GM04503 (cell line): ENCODE measurements around the gene HS3ST5.
"Not testable (repeated sequence)": the region's sequence is repeated elsewhere in the genome, so short reads cannot be mapped to it uniquely, and the experiment has no call there.

Source experiments
- DNase-seq: peaks from one replicate; pipeline ENCODE4 v3.0.0-alpha.2; 2012; ENCODE audit warnings: low read depth

HS3ST5 gene

DNA sequence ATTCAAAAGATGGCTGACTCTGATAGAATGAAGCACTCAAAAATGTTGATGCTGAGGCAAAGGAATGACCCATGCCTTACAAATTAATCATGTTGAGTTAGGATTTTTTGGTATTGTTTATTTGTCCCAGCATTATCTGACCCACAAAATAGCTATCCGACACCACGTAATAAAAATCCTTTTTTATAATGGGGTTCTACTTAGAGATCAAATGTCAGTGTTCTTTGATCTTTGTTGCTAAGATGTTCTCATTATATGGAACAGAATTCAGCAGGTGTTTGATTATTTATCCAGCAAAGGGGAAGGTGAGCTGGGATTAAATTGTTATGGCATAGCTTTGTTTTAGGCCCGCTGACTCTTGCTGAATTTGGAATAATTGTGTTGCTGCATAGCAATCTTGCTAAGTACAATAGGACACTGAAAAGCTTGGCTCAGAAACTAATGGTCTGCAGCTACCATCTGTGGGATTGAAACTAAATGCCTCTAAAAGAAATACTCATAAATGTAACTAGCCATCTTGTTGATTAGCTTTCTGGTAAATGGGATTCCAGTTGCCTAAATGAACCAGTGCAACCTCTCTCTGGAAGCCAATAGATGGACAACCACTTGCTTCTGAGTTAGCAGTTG lies 191.6 kb downstream of the HS3ST5 start:
- no peak for DNase-seq

DNA sequence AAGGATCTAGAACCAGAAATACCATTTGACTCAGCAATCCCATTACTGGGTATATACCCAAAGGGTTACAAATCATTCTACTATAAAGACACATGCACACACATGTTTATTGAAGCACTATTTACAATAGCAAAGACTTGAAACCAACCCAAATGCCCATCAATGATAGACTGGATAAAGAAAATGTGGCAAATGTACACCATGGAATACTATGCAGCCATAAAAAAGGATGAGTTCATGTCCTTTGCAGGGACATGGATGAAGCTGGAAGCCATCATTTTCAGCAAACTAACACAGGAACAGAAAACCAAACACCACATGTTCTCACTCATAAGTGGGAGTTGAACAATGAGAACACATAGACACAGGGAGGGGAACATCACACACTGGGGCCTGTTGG lies 193.6 kb downstream of the HS3ST5 start:
- DNase-seq: not testable (repeated sequence)

GRCh38 chr6:114144887-114145851 lies 197.7 kb downstream of the HS3ST5 start:
- no peak for DNase-seq

DNA sequence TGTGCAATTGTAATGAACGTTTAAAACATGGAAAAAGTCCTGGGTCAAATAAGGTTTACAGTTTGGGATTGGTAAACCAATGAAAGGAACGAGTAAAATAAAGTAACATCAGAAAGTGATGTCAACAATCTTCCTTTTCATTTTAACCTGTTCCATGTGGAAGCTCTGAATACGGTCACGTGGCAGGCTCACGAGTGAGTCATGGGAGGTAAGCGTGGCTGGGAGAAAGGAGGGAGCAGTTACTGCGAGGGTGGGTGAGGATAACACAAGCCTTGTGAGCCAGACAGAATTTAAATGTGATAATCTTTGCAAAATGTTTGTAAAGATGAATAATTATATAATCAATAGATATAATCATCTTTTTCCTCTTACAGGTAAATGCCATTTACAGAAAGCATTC lies 200.6 kb downstream of the HS3ST5 start:
- DNase-seq: no peak

- no peak for DNase-seq
Measured at GRCh38 chr6:114140416-114140815, 202.4 kb downstream of the HS3ST5 start.

DNA sequence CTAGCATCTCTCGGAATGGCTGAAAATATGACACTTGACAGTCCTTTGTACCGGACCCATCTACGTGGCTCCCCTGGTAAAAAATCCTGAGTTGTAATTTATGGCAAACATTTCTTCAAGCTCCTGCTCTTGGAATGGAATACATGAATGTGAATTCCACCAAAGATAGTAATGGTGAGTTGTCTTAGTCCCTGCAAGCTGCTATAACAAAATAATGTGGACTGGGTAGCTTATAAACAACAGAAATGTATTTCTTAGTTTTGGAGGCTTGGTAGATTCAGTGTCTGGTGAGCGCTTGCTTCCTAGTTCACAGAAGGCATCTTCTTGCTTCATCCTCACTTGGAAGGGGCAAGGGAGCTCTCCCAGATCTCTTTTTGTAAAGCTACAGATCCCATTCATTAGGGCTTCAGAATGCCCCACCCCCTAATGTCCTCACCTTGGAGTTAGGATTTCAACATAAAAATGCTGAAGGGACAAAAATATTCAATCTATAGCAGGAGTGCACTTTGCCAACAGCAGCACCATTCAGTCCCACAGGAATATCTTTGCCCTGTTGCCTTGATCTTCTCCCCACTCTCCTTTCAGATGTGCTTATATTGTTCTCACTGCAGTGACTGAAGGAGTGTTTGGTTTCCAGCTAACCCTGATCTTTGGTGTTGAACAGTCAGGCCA lies 204.1 kb downstream of the HS3ST5 start:
- DNase-seq: no peak

GRCh38 chr6:114135363-114135971 lies 207.4 kb downstream of the HS3ST5 start:
- no peak for DNase-seq

DNA sequence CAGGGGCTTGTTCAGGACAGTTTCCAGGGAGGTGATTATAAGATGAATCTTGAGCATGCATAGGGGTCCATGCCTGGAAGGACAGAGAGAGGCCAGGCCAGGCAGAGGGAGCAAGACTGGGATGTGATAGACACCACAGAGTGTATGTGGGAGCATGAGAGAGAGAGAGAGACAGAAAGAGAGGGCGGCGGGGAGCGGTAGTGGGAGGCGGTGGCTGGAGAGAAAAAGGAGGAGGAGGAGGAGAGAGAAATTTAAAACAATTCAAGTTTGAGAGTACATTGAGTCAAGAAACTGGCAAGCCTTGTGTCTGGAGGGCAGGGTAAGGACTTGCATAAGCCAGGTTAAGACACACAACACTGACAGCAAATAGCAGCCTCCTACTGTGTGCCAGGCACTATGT lies 209.0 kb downstream of the HS3ST5 start:
- no peak for DNase-seq

GRCh38 chr6:114131945-114132344 lies 210.9 kb downstream of the HS3ST5 start:
- no peak for DNase-seq

- DNase-seq: no peak
Measured at GRCh38 chr6:114125576-114125975, 217.2 kb downstream of the HS3ST5 start.

GRCh38 chr6:114121913-114122662 lies 220.7 kb downstream of the HS3ST5 start:
- no peak for DNase-seq

GRCh38 chr6:114119056-114119455 lies 223.8 kb downstream of the HS3ST5 start:
- no peak for DNase-seq

- no peak for DNase-seq
Measured at GRCh38 chr6:114115652-114116051, 227.2 kb downstream of the HS3ST5 start.

DNA sequence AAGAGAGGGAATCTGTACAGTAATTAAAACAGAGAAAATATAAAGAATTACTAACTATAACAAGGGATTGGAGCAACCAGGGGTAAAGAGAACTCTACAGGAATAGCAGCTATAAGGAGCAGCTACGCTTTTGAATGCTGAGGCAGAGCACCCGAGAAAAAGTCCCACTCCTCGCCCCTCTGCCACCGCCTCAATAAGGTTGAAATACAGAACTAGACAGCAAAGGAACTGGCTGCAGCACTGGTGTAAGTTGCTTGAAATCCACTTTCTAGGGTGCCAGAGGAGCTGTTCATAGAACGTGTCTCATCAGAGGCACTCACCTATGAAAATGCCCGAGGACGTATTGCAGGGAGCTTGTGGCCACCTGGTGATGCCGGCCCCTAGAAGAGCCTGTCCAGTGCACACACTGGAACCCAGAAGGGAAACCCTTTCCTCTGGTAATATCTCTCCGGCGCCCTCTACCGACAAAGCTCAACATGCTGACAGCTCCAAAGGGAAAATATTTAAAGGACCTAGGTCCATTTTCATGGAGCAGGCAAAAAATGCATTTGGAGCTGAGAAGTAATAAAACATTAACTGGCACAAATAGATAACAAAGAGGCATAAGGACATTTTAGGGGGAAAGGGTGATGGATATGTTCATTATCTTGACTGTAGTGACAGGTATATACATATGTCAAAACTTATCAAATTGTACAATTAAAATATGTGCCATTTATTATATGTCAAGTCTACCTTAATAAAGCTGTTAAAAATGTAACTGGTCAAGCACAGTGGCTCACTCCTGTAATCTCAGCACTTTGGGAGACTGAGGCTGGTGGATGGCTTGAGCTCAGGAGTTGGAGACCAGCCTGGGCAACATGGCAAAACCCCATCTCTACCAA lies 234.5 kb downstream of the HS3ST5 start:
- DNase-seq: no peak

GRCh38 chr6:114106020-114106419 lies 236.8 kb downstream of the HS3ST5 start:
- DNase-seq: no peak

DNA sequence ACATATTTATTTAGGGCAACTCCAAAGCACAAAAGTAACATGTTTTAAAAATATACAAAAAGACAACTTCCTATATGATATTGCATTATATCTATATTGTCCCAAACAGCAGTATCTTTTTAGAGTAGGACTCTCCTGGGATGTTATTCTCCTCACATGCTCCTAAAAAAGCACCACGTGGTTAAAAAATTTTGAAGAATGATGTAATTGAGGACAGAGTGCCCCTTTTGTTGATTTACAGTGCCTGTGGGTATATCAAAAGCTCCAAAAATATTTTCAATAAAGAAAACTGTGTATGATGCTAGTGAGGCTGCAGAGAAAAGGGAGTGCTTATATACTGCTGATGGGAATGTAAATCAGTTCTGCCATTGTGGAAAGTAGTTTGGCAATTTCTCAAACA lies 241.6 kb downstream of the HS3ST5 start:
- no peak for DNase-seq

DNA sequence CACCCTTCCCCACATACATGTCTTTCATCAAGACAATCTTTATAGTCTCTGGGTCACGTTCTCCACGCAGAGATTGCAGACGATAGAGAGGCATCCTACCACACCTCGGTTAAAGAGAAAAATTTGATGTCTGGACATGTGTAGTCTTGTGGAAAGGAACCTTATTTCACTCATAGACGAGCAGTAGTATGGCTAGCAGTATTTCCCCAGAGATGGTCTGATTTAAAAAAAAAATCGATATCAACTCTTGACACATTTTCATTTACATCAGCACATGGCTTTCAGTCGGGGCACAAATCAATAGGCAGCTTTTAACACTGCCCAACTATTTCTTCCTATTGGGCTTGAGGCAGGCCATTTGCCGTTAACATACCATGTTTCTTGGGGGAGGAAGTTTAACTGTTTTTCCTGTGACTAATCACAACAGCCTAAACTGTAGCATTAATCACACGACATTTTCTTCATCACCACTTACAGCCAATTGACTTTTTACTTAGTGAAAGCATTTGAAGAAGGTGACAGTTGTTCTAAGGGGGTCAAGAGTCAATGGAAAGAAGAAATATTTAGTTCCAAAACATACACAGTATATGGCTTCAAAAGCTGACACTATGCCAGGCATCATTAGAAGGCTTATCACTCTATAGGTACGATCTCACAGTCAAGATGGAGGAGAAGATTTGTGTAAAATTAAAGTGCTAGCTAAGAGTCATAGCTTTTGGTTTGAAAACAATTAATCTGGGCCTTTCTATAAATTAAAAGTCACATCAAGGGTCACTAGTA lies 242.4 kb downstream of the HS3ST5 start:
- DNase-seq: no peak

DNA sequence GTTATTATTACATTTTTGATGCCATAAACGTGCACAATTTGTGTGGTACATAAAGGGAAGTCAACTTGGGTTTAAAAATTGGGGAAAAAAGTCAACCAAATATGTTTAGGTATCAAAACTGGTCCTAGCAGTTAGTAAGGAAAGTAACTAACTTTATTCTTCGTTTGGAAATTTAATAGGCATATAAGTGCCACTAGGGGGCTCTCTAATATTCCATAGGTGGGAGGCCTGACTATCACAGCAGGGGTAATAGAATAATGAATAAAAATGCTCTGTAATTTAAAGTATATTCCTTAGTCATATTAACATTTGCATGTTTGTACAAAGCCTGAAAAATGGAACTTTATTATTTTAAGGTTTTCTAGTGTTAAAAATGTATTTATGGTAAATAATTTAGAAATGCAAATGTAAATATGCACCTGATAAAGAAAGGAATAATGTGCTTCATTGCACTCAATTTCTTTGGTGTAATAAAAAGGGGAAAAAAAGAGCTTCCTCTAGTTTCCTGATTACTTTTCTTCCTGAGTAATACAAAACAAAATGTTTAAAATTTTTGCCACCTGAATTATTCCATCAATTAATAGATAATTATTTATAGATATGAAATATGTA lies 246.2 kb downstream of the HS3ST5 start:
- no peak for DNase-seq

- DNase-seq: no peak
Measured at GRCh38 chr6:114092943-114093342, 249.9 kb downstream of the HS3ST5 start.
